HUES64 (cell line): ENCODE data around the gene CTIF.

Experiments
- H3K27ac ChIP-seq: 2 replicates; pipeline ENCODE4 v1.7.0; 2013; ENCODE audit warnings: low read depth, low read length, inconsistent platforms
- H3K27me3 ChIP-seq: 2 replicates; pipeline ENCODE4 v1.6.1; 2013; ENCODE audit warnings: mild to moderate bottlenecking, low read length; ENCODE audit not compliant: insufficient read depth
- H3K36me3 ChIP-seq: 2 replicates; pipeline ENCODE4 v1.6.1; 2013; ENCODE audit warnings: mild to moderate bottlenecking, low read length; ENCODE audit not compliant: insufficient read depth
- H3K4me1 ChIP-seq: 2 replicates; pipeline ENCODE4 v1.6.1; 2013; ENCODE audit warnings: mild to moderate bottlenecking, low read length, moderate library complexity; ENCODE audit not compliant: insufficient read depth
- H3K4me3 ChIP-seq: 2 replicates; pipeline ENCODE4 v1.5.1; 2013; ENCODE audit warnings: mild to moderate bottlenecking, low read length, moderate library complexity
- H3K9ac ChIP-seq: 2 replicates; pipeline ENCODE4 v1.6.1; 2013; ENCODE audit warnings: mild to moderate bottlenecking, low read depth, low read length
- H3K9me3 ChIP-seq: 2 replicates; pipeline ENCODE4 v1.6.1; 2013; ENCODE audit warnings: low read depth, low read length; ENCODE audit not compliant: insufficient read depth
- WGBS: fragments of 150-250, 120-280 bp; methylation state at CpG from one replicate; pipeline ENCODE4 v1.1.7; 2013; ENCODE audit warnings: missing lambda C conversion rate; 5-methylcytosine and 5-hydroxymethylcytosine counted together

Gene CTIF

GRCh38 chr18:48623468-48624235, 84.8 kb downstream of the CTIF start:
- Histone ChIP-seq H3K36me3 (no peaks in the 10 kb centered on the region), H3K9me3 (no peaks in the 10 kb centered on the region), H3K4me3 (no peak overlapping the region), H3K27ac (no peak overlapping the region), H3K4me1 (peaks cover 17% of the 10 kb centered on the region; the same call in 1 of the 2 replicates), H3K9ac (no peak overlapping the region), H3K27me3 (no peaks in the 10 kb centered on the region)
- 90% methylated on average over 7 of the region's 7 CpGs for WGBS

GRCh38 chr18:48624856-48625255, 86.0 kb downstream of the CTIF start:
- WGBS = 84% methylated on average over 4 of the region's 4 CpGs
- peaks cover 17% of the 10 kb centered on the region; the same call in 1 of the 2 replicates for H3K4me1 ChIP-seq
- no peaks in the 10 kb centered on the region for H3K36me3 ChIP-seq
- H3K27me3 ChIP-seq = no peaks in the 10 kb centered on the region
- no peak overlapping the region for H3K4me3 ChIP-seq
- H3K9me3 ChIP-seq = no peaks in the 10 kb centered on the region
- no peak overlapping the region for H3K27ac ChIP-seq
- no peak overlapping the region for H3K9ac ChIP-seq

GRCh38 chr18:48627216-48627615, 88.4 kb downstream of the CTIF start:
- Histone ChIP-seq H3K9me3 (no peaks in the 10 kb centered on the region), H3K4me3 (no peak overlapping the region), H3K27ac (no peak overlapping the region), H3K9ac (no peak overlapping the region), H3K27me3 (no peaks in the 10 kb centered on the region), H3K4me1 (peaks cover 20% of the 10 kb centered on the region; the same call in 1 of the 2 replicates), H3K36me3 (no peaks in the 10 kb centered on the region)
- 79% methylated on average over 3 of the region's 3 CpGs for whole genome bisulfite sequencing

GRCh38 chr18:48629730-48630324, 91.0 kb downstream of the CTIF start:
- Histone ChIP-seq H3K9ac (no peak overlapping the region), H3K27me3 (no peaks in the 10 kb centered on the region), H3K4me3 (no peak overlapping the region), H3K4me1 (peaks cover 8% of the 10 kb centered on the region; the same call in 1 of the 2 replicates), H3K36me3 (no peaks in the 10 kb centered on the region), H3K27ac (no peak overlapping the region), H3K9me3 (no peaks in the 10 kb centered on the region)
- WGBS = 86% methylated on average over 6 of the region's 7 CpGs

DNA sequence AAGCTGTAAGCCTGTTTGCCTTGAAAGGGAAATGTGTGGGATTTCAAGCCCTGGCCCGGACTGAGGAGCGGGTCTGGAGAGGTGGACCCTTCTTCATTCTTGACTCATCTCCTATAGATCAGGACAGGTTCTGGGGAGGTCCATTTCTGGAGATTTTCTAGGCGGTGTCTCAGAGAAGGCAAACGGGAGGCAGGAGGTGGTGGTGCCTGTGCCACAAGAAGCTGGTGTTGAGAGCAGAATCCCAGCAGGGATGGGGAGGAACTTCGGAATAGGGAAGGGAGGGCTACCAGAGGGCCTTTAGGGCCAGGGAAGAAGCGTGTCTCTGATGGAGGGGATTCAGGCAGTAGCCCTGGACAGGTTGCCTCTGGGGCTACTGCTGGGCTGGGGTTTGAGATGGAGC, 93.0 kb downstream of the CTIF start:
- Histone ChIP-seq H3K9ac (no peak overlapping the region), H3K27me3 (no peaks in the 10 kb centered on the region), H3K36me3 (no peaks in the 10 kb centered on the region), H3K27ac (no peak overlapping the region), H3K9me3 (no peaks in the 10 kb centered on the region), H3K4me1 (peaks cover 15% of the 10 kb centered on the region; the same call in 1 of the 2 replicates), H3K4me3 (no peak overlapping the region)
- WGBS = 91% methylated on average over 6 of the region's 6 CpGs

DNA sequence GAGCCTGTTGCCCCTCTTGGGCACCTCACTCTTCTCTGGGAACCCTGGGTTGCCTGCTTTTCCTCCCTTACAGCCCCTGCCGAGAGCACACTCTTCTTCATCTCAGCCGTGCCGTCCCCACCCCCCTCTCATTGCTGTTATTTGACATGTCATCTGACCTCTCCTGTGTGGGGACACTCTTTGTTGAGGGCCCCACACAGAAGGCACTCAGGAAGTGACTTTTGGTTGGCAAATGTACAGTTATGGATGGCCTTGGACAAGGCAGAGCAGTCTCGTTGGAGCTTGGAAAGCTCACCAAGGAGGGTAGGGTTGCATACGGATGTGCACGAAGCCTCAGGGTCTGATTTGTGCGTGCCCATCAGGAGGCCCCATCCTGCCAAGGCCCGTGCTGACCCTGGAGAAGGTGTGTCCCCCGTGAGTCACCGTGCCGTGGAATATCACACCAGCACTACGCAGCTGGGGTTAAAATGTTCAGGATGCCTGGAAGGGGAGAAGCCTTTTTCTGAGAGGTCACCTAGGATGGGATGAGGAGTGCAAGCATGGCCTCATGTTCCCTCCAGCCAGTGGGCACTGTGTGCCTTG, 93.9 kb downstream of the CTIF start:
- WGBS = 94% methylated on average over 12 of the region's 12 CpGs
- peaks cover 11% of the 10 kb centered on the region; the same call in 1 of the 2 replicates for H3K4me1 ChIP-seq
- no peak overlapping the region for H3K4me3 ChIP-seq
- no peaks in the 10 kb centered on the region for H3K9me3 ChIP-seq
- H3K27ac ChIP-seq = no peak overlapping the region
- H3K9ac ChIP-seq = no peak overlapping the region
- H3K27me3 ChIP-seq = no peaks in the 10 kb centered on the region
- H3K36me3 ChIP-seq = no peaks in the 10 kb centered on the region

GRCh38 chr18:48634491-48634890, 95.7 kb downstream of the CTIF start:
- Histone ChIP-seq H3K4me3 (no peak overlapping the region), H3K9me3 (no peaks in the 10 kb centered on the region), H3K27me3 (no peaks in the 10 kb centered on the region), H3K36me3 (no peaks in the 10 kb centered on the region), H3K27ac (no peak overlapping the region), H3K9ac (no peak overlapping the region), H3K4me1 (peaks cover 11% of the 10 kb centered on the region; the same call in 1 of the 2 replicates)
- 90% methylated on average over 5 of the region's 6 CpGs for WGBS

DNA sequence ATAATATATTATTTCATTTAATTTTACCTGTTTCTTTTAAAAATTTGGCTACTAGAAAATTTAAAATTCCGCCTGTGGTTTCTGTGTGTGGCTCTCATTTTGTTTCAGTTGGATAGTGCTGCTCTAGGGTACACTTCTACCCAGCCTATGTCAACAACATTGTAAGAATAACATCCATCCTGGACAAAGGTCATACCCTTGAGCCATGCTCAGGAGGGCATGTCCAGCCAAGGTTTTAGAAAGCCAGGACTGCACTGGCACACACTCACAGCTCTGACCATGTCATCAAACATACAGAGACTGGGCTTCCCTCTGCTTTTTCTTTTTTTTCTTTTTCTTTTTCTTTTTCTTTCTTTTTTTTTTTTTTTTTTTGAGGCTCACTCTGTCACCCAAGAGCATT, 96.1 kb downstream of the CTIF start:
- peaks cover 11% of the 10 kb centered on the region; the same call in 1 of the 2 replicates for H3K4me1 ChIP-seq
- no peaks in the 10 kb centered on the region for H3K36me3 ChIP-seq
- H3K27me3 ChIP-seq = no peaks in the 10 kb centered on the region
- no peak overlapping the region for H3K9ac ChIP-seq
- H3K27ac ChIP-seq = no peak overlapping the region
- WGBS = no CpG with 5 or more reads among the region's 1 CpG
- H3K4me3 ChIP-seq = no peak overlapping the region
- no peaks in the 10 kb centered on the region for H3K9me3 ChIP-seq

DNA sequence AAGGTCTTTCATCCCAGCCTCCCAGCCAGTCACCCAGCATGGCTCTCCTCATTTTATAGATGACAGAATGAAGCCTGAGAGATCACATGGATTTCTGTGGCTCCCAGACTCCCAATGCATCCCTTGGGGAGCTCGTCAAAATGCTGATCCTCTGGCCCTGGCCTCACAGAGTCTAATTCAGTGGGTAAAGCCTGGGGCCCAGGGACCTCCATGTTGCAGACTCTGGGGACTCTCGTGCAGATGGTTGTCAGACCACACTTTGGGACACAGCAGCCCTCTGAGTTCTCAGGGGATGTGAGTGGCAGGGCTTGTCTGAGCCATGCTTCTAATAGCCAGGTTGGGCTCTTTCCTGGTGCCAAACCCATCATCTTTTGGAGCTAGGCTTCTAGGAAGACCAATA, 97.0 kb downstream of the CTIF start:
- no peak overlapping the region for H3K9ac ChIP-seq
- no peak overlapping the region for H3K4me3 ChIP-seq
- no peaks in the 10 kb centered on the region for H3K27me3 ChIP-seq
- no peaks in the 10 kb centered on the region for H3K36me3 ChIP-seq
- no peaks in the 10 kb centered on the region for H3K9me3 ChIP-seq
- H3K4me1 ChIP-seq = 0 out of 2 replicates have a peak, but pooled peaks cover 7% of the 10 kb centered on the region
- 71% methylated on average over 2 of the region's 2 CpGs for WGBS
- no peak overlapping the region for H3K27ac ChIP-seq

DNA sequence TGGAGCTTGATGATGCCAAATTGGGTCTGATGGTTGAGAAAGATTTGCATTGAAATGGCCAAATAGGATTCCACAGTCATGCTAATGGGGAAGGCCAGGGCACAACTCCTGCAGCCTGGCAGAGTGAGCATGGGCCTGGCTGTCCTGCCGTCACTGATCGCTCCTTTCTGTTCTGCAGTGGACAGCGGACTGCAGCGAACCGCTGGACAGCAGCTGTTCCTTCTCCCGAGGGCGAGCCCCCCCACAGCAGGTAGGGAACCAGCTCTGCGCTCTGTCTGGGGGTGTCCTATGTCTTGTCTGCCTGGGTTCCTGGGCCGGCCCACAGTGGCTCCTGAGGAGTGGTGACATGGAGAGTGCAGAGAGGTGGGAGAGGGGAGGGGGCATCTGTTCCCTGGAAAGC, 97.6 kb downstream of the CTIF start:
- whole genome bisulfite sequencing = 85% methylated on average over 9 of the region's 9 CpGs

More for the DNA sequence above, 97.6 kb downstream of the CTIF start:
- Histone ChIP-seq H3K9ac (no peak overlapping the region), H3K4me3 (no peak overlapping the region), H3K36me3 (no peaks in the 10 kb centered on the region), H3K27me3 (no peaks in the 10 kb centered on the region), H3K9me3 (no peaks in the 10 kb centered on the region), H3K27ac (no peak overlapping the region), H3K4me1 (0 out of 2 replicates have a peak, but pooled peaks cover 7% of the 10 kb centered on the region)
